NCI-H187 treated with DMSO at 0.1 percent for 48 hours (cell line): ENCODE data around the gene DSCAM.
A peak's percentile ranks its signal among the peaks of the same experiment; 100 is the strongest.

Source experiments
- DNase-seq: peaks from one replicate; lab custom pipeline; 2025; lab: John Stamatoyannopoulos, UW

The DSCAM gene

DNA sequence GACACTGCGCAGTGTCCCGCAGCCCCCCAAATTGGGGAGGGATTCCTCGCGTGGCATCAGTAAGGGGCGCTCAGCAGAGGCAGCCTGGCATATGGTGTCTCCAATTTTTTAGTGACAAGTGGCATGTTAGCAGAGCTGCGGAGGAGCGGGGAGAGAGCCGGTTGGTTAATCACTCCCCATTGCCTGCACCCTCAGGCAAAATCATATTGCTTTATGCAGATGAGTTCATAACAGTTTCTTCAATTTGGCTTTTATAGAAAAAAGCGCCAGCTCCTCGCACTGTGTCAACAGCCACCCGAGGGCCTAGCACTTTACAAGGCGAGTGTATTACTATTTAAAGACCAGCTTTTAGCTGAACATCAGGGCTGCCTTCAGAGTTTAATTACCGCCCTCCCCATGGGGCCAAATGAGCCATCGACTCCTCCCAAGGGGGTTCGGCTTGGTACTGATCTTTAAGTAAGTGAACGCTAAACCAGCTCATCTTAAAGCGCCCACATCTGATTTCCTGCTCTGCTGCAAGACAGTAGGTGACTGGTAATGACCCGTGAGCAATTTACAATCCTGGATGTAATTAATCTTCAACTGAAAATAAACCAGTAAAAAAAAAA lies 298.9 kb downstream of the DSCAM start:
- peak; percentile 71 for DNase-seq

DNA sequence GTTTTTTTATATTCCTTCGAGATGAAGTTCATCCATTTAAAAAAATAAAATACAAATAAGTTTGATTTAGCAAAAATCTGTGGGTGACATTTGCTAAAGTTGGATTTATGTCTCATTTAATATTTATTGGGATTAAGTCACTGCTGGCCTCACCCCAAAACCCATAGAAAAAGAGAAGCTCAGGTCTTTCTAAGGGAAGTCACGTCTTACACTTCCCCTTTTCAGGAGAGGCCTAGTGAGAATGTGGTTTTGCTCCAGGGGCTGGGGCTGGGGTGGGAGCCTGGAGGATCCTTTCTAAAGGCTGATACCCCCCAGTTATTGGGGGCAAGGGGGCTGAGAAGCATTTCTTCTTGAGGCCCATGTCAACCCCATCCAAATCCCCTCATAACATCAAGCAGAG lies 300.3 kb downstream of the DSCAM start:
- no peak for DNase-seq

DNA sequence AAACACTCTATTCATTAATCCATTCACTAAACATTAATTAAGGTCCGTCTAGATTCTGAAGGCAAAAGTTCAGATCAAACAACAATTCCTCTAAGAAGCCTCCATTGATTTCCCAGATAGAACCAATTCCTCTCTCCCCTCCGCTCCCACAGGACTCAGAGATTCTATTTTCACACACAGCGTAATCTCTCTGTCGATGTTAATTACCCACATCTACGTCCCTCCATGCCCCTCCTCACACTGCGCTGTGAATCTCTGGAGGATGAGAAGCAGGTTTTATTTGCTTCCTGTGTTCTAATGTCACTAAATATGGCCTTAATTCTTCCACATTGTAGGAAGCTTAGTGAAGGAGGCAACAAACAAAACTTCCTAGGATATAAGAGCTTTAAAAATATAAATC lies 306.7 kb downstream of the DSCAM start:
- DNase-seq = no peak

DNA sequence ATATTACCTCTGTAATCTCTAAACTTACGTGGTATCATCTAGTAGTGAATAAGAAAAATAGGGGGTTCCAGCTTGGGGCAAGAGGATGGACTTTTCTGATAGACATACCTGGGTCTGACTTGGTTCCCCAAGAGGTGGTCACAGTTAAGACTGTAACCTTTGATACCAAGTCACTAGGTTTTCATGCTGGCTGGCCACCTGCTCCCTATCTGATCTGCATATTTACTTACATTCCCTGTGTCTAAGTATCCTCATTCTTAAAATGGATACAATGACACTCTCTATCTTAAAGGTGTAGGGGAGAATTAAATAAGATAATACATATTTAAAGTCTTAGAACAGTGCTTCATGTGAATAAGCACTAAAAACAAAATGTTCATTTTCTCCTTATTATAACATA lies 312.1 kb downstream of the DSCAM start:
- DNase-seq = no peak

DNA sequence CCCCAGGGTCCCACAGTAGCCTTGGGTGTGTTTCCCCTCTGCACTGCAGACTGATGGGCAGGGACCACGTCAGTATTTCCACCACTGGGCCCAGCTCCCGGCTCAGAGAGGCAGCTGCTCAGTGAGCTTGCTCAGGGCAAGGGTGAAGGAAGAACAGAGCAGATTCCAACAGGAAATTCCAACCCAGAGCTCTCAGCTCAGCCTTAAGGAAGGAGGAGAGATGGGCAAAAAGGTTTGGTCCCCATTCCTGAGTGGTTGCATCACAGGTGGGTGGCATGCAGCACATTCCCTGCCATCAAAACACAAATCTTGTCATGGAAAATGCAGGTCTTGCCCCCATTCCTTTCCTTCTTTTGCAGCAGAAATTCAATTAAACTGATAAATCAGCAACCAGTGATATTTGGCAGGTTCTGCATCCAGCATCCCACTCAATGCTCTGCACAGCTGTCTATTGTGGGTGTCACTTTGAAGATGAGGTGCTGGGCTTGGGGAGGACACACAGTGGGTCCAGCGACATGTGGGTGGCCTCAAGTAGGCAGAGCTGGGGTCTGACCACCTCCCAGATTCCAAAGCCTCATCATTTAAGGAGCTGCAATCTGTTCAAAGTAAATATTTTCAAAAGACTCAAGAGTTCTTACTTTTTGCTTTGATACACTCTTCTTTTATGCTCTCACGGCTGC lies 315.4 kb downstream of the DSCAM start:
- DNase-seq = no peak

DNA sequence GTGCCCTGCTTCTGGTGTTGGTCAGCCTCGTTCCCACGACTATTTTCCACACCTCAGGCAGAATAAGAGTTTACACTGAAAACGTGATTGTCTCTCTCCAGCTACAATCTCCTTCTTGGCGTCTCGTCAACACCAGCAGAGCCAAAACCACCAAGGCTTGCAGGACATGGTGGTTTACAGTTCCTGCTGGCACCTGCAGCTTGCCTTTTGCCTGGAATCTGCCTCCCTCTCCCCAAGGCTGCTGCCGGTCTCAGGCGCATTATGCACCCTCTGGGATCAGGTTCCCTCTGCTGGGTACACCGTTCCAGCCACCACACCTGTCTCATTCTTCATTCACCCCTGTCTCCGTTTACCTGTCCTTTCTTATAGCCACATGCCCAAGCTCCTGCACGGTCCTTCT lies 315.9 kb downstream of the DSCAM start:
- DNase-seq = no peak

DNA sequence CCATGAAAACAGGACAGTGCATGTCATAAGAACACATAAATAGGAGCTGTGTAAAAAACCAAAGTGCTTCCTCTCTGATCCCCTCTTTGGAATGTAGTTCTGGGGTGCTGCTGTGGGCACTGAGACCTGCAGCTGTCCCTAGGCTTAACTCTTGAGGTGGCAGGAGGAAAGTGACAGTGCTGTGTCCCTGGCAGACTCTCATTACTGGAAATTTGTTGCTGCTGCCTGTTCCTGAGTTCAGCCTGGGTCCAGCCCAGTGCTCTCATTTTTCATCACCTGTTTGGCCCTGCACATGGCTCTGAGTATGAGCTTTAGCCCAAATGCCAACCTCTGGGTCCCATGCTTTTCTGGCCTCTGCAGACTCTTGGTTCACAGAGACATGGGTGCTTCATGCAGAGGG lies 329.3 kb downstream of the DSCAM start:
- DNase-seq = no peak

DNA sequence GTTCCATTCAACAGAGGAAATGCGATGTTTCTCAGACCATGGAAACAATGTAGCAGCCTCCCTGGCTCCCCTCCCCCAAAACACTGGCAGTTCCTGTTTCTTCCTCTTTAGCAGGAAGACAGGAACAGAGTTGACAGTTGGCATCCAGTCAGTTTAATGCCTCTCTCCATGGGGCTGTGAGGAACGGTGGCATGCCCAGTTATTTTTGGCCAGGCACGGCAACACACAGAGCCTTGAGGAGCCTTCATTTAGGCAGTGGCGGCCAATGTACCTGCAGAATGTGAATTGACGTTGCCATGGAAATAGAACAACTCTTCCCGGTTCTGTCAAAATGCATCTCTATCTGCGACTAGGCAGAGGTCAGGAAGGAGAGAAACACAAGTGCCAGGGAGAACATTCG lies 330.6 kb downstream of the DSCAM start:
- no peak for DNase-seq

DNA sequence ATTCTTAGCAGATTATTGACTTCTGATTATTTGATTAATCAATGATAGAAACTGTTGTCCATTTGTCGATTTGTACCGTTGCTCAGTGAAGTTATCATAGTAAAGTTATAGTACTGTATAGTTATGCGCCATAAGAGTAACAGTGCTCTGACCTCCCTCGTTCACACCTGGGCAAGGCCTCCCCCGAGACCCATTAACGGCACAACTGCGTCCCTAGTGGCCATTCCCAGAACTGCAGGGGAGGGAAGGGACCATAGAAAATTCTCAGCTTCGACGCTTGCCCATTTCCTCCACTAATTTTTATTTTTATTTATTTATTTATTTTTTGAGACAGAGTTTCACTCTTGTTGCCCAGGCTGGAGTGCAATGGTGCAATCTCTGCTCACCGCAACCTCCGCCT lies 334.4 kb downstream of the DSCAM start:
- no peak for DNase-seq

DNA sequence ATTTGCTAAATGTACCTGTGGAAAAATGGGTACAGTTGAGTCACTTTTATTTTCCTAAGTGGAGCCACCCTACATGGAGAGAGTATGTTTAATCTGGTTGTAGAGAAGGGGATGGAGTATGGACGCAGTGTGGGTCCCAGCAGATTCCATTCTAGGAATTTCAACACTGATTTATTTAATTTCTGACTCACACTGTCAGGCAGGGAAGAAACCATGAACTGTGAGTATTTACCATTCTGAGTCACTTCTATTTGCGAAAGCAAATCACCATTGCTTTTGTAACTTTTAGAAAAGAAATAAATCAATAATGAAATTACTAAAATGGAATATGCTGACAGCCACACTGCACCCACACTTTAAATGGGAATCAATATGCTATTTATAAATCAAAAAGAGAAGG lies 339.0 kb downstream of the DSCAM start:
- DNase-seq = no peak

DNA sequence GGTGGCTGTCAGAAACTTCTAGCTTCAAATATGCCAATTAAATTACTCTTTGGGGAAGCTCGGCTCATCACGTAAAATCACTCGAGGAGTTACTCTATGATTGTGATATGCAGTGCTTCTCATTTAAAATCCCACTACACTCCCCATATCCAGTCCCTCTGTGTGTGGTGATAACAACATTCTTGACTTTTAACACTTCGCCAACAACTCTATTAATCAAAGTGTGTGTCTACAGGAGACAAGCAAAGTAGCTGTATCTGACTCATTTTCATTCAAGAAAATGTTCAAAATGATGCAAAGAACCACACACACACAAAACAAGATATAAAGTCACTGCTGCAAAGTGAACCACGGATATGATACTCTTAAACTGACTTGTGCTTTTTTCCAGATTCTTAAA lies 341.3 kb downstream of the DSCAM start:
- no peak for DNase-seq

DNA sequence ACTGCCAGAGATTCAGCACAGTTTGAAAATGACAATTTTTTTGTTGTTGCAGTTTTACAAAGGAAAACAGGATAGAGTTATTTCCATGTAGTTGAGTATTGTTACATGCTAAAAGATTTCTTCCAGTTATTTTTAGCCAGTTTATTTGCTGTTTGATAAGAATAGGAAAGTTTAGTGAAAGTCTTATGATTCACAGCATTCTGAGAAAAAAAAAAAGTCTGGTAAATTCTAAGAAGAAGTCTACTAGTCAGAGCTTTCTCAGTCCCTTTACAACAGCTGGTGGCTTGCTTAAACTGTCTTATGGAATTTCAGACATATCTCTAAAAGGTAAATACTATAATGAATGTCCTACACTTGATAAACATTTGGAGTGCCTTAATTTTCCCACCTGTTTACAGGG lies 341.7 kb downstream of the DSCAM start:
- no peak for DNase-seq

DNA sequence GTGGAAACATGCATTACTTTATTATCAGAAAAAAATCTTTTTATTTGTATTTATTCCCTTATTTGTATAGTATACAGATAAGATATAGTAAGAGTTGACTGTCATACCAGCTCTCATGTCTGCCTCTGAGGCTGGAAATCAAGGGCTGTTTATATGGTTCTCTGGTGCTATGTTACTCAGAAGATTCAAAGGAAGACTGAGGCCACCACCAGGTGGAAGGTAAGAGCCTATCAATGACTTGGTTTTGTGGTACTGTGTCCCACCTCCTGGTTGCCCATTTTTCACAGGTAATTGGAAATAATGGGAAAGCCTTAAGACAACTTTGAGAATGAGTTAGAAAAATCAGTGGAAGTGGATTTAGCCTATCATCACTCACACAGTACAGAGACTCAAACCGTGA lies 342.1 kb downstream of the DSCAM start:
- DNase-seq = no peak

DNA sequence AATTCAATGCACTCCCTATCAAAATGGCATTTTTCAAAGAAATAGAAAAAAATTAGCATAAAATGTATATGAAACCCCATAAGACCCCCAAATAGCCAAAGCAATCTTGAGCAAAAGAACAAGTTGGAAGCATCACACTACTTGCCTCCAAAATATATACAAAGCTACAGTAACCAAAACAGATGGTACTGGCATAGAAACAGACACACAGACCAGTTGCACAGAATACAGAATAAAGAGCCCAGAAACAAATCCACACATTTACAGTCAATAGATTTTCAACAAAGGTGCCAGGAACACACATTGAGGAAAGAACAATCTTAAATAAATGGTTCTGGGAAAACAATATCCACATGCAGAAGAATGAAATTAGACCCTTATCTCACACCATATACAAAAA lies 350.8 kb downstream of the DSCAM start:
- no peak for DNase-seq

DNA sequence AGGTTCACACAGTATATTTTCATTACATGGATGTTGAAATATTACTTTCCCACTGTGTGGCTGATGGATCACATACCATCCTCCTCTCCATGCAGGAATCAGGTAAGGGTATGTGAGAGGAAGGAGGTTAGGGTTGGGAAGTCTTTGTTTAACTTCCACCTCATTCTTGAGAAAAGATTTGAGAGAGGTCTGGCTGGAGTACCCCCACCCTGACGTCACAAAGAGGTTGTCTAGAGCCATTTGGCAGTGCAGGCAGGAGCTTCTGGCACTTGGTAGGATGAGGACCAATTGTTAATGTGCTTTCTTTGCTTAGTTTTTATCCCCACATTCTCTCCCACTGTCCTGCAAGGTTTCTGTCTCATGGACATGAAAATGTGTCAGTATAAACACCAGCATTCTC lies 356.6 kb downstream of the DSCAM start:
- DNase-seq = no peak

DNA sequence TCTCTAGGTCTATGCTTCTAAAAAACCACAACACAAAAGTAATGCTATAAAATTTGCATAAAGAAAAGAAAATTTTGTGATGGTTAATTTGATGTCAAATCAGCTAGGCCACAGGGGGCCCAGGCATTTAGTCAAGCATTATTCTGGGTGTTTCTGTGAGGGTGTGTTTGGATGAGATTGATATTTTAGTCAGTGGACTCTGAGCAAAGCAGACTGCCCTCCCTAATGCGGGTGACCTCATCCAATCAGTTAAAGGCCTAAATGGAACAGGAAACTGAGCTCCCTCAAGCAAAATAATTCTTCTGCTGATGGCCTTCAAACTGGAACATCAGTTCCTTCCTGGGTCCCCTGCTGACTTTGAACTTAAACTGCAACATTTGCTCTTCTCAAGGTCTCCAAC lies 358.0 kb downstream of the DSCAM start:
- no peak for DNase-seq

DNA sequence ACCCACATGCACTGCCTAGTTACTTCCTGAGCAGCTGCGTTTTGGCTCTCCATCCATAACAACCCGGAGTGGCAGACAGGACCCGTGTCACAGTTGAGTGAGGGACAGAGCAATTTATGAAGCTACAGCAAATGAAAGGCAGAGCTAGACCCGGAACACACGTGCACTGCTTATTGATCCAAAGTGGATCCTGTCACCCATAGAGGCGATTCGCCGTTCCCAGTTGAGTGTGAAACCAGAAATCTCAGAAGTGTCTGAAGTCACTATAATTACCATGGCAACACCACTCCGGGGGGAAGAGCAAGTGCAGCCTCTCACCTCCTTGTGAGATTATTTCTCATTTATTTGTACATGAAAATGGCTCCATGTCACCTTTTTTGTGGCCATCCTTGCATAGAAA lies 365.2 kb downstream of the DSCAM start:
- DNase-seq = no peak

DNA sequence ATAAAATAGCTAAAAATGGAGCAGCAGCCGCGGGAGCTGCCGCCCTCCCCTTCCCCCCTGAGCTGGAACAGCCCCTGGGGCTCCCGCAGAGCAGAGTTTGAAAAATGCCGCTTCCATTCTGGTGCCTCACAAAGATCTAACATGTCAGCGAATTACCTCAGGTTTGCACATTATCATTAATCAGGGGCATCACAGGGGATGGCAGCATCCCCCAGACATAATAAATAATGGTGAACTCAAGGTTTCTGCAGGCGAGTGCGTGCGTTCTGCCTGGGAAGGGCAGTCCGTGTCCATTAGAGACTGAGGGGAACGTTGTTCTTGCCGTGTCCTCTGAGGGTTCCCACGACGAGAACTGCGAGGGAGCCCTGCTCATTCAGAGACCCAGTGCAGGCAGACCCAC lies 372.4 kb downstream of the DSCAM start:
- no peak for DNase-seq

DNA sequence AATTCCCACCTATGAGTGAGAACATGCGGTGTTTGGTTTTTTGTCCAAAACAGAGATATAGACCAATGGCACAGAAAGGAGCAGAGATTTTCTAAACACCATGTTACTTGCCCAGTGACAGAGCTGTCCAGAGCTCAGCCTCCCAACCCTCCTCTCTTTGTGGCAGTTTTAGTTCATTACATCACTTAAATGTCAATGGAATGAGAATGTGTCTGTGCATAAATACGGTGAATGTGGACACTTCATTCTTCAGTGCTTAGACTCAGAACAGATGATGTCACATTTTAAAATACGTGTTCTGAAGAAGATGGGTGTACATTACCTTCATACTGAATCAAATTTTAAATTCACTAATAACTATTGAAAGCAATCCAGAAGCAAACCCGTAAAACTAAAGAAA lies 374.9 kb downstream of the DSCAM start:
- DNase-seq = no peak

DNA sequence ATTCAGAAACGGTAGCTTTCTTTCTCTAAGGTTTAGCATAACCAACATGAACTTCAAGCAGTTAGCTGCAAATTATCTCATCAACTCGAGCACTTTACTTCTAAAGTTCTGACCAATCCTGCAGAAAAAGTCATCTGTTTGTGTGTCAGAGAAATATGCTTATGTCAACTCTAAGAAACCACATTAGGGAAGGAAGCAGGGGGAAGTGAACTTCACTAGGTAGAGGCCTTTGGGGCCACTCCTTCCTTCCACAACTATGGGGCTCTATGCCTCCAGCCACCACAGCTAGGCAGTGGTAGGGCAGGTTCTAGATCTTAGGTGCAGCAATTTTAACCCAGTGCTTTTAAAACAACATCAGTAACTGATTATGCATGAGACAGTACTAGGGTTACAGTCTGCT lies 375.9 kb downstream of the DSCAM start:
- DNase-seq = no peak

DNA sequence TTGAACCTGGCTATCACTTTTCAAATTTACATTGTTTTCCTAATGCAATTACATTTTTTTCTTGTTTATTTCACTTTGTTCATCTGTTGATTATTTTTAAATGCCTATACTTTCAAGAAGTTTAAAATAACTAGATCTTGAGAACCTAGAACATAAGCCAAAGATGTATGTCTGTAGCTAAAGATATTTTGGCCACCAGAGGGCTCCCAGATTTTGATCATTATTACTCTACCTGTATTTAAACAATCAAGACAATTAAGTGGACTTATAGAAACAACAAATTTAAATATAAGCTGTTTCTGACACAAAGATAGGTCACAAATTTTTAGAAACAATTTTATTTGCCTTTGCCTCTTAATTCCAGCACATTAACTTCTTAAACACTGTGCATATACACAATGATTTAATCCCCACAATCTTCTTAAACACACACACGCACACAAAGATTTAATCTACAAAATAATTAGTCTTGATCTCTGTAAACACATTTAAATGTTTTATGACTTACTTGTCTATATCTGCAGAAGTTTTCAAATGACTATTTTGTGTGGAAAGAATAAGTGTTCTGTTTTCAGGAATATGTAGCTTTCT lies 380.0 kb downstream of the DSCAM start:
- DNase-seq = no peak

DNA sequence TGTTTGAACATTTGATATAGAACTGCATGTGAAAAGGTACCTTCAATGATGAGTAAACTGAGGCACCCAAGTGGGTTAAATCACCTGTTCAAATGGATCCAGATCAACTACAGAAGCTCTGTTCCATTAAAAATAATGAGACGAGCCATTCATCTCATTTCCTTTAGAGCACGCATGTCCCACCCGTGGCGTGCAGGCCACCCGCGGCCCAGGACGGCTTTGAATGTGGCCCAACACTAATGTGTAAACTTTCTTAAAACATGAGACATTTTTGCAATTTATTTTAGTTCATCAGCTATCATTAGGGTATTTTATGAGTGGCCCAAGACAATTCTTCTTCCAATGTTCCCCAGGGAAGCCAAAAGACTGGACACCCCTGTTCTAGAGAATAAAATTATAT lies 381.6 kb downstream of the DSCAM start:
- DNase-seq = no peak

DNA sequence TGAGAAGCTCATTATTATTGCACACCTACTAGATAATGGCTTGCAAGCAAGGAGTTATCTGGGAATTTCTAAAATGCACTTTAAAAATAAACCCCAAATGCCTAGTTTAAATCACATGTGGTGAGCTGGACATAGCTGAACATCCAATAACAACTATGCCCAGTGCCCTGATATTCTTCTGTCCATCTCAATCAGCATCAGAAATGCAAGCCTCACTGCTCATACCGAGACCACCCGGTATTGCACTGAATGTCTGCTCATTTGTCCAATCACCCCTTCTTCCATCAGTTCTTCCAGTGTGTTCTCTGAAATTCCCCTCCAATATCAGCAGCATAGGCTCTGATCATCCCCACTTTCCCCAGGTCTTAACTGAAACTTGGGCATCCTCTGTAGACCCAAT lies 383.8 kb downstream of the DSCAM start:
- no peak for DNase-seq

DNA sequence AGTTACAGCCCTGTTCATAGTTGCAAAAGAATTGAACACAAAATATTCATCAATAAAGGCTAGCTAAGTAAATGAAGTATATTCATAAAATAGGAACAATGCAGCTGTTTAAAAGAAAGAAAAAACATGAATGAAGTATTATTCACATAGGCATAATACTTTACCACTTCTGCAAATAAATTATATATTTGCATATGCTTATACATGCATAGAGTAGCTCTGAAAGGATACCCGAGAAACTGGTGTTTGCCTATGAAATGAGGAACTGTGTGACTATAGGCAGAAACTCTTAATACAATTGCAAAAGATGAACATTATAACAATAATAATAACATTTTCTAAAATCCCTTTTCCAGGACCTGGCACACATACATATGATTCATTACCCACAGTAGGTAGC lies 385.9 kb downstream of the DSCAM start:
- DNase-seq = no peak
